ENCODE measurements around the gene PRR7.

PRR7 gene

DNA sequence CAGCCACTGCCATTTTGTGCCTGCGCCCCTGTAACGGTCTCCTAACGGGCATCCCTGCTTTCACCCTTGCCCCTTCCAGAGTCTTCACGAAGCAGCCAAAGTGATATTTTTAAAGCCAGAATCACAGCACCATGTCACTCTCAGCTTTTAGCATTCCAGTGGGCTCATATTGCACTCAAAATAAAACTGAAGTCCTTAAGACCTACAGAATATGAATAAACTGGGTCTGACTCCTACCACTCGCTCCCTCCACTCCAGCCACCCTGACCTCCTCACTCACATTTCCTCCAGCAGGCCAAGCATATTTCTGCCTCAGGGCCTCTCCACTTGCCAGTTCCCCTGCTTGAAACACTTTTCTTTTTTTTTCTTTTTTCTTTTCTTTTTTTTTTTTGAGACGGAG, 53.2 kb downstream of the PRR7 start:
- no peak for DNase-seq (ENCODE audit: low spot score)

DNA sequence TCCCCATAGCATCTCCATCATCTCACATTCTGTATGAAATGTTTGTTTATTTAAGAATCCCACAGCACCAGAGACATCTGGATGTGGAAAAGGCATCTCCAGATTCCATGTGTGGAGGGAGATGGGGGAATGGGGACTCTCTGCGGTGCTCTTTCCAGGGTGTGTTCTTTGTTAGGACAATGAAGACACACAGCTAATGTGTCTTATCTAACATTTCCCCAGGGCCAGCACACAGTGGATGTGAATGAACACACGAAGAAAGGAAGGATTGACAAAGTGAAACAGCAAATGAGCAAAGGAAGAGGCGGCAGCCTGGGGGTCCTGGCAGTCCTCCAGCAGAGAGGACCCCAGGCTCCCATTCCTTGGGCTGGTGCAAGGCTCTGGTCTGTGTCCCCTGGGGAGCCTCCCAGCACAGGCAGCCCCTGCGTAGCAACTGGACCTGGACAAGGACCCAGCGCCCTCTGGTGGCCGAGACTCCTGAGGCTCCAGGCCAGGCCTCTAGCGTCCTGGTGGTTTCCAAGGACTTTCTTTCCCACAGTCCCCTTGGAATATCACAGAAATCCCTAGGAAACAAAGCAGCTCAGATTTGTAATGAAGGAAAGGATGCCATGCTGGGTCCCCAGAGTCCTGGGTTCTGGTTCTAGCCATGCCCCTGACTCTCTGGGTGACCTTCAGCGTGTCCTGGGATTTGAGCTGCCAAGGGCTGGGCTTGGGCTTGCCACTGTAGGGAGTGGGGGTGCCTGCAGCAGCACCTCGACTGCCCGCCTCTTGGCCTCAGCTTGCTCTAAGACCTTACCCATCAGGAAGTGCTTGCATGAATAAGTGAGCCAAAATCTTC, 54.3 kb downstream of the PRR7 start:
- peak; percentile 74 for DNase-seq (ENCODE audit: low spot score)

DNA sequence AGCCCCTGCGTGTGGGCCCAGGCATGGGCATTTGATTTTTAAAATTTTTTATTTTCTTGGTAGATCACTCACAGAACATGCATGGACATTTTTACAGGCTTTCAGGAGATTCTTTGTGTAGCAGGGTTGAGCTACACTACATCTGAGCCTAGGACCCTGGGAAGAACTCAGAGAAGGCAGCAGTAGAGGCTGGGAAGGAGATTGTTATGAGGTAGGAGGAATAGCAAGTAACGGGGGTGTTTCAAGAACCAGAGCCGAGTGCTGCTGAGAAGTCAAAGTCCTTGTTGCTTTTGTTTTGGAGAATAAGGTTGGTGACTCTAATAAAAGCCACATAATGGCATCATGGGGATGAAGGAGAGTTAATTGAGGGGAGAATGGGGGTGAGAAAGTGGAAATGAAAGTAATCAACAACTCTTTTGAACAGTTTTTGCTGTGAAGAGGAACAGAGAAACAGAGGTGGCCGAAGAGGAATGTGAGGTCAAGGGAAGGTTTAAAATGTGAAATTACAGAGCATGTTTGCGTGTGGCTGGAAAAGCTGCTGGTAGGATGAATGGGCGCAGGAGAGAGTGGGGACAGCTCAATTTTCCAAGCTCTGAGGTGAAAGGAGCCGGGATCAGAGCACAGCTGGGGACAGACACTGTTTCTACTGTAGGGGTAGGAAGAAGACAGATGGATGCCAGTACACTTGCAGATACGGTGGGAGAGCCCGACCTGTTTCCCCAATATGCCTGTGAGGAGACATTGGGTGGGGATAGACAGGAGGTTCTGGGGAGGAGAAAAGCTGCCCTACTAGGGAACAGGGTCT, 55.5 kb downstream of the PRR7 start:
- DNase-seq (ENCODE audit: low spot score): no peak

- DNase-seq (ENCODE audit: low spot score): no peak
These were observed 56.3 kb downstream of the PRR7 start for GRCh38 chr5:177502886-177503285.

DNA sequence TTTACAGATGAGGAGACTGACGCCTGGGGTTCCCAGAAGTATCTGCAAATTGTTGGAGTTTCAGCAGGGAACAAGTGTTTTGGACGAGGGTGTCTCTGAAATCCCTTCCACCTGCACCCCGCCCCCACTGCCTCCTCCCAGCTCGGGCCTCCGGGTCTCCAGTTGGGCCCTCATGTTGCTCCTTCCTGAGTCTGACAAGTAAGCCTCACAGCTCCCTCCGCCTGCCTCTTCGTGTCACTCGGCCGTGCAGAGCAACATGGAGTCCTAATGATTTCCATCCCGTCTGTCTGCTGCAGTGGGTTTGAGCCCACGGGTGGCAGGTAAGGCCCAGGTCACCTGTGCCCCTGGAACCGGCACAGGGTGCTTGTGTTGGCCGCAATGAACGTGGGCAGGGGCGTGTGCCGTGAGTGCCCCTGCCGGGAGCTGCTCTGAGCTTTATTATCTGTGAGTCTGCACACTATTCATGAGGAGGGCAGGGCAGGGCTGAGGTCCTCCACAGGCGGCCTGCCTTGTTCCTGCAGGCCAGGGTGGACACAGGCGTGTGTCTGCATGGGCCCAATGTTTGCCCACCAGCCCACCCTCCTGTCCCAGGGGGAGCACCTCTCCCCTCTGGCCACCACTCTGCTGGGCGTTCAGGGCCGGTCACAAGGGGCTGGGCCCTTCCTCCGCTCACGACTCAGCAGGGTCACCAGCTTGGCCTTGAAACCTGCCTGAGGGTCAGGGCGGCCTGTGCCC, 56.9 kb downstream of the PRR7 start:
- DNase-seq (ENCODE audit: low spot score): no peak

- no peak for DNase-seq (ENCODE audit: low spot score)
These were observed 57.8 kb downstream of the PRR7 start for GRCh38 chr5:177504086-177505056.

DNA sequence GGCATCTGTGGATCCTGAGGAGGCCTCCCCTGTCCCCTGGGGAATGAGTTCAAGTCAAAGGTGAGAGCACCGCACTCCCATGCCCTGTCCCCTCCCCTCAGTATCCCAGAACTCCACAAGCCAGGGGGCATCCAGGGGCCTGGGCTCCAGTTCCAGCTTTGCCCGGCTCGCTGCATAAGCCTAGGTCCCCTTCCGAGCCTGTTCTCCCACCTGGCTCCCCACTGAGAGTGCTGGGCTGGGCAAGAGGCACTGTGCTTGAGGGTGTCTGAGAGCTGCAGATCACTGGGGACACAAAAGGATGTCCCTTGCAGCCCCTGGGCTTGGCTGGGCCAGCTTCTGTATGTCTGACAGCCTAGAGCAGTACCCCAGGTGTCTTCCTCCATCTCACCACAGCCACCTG, 58.5 kb downstream of the PRR7 start:
- no peak for DNase-seq (ENCODE audit: low spot score)

Measured in globus pallidus (tissue), 1 donor.